Activated naive CD4-positive, alpha-beta T cell treated with Interleukin-2 at 50 U/mL for 16 hours (primary cell): Measurements from ENCODE around the gene ACP4.
"Not testable (repeated sequence)": the region's sequence is repeated elsewhere in the genome, so short reads cannot be mapped to it uniquely, and the experiment has no call there.

ENCODE experiments used
- DNase-seq: peaks from one replicate; pipeline ENCODE4 v3.0.0-alpha.2; 2020

The ACP4 gene

GRCh38 chr19:50790396-50790795, at the start of gene ACP4:
ACP4 (plus strand) TSS chr19:50790415; CDS start chr19:50790415, 0 bp downstream.
- DNase-seq = no peak

GRCh38 chr19:50741179-50741933, 48.9 kb upstream of the ACP4 start:
- no peak for DNase-seq

GRCh38 chr19:50743537-50743936, 46.7 kb upstream of the ACP4 start:
- DNase-seq = no peak

- DNase-seq = no peak
These were observed 45.0 kb upstream of the ACP4 start for GRCh38 chr19:50745221-50745620.

GRCh38 chr19:50747141-50747540, 43.1 kb upstream of the ACP4 start:
- DNase-seq = not testable (repeated sequence)

- DNase-seq = no peak
These were observed 40.7 kb upstream of the ACP4 start for GRCh38 chr19:50749490-50749889.

- DNase-seq = no peak
These were observed 40.2 kb upstream of the ACP4 start for GRCh38 chr19:50750010-50750409.

- DNase-seq = no peak
These were observed 36.3 kb upstream of the ACP4 start for GRCh38 chr19:50753879-50754278.

- DNase-seq = not testable (repeated sequence)
These were observed 34.0 kb upstream of the ACP4 start for GRCh38 chr19:50756244-50756643.

- DNase-seq = not testable (repeated sequence)
These were observed 32.6 kb upstream of the ACP4 start for GRCh38 chr19:50757624-50758023.

- DNase-seq = not testable (repeated sequence)
These were observed 31.1 kb upstream of the ACP4 start for GRCh38 chr19:50759076-50759475.

GRCh38 chr19:50759886-50760285, 30.3 kb upstream of the ACP4 start:
- no peak for DNase-seq

GRCh38 chr19:50761501-50761900, 28.7 kb upstream of the ACP4 start:
- not testable (repeated sequence) for DNase-seq

- not testable (repeated sequence) for DNase-seq
These were observed 26.7 kb upstream of the ACP4 start for GRCh38 chr19:50763521-50763920.

- no peak for DNase-seq
These were observed 25.8 kb upstream of the ACP4 start for GRCh38 chr19:50764409-50764808.

- not testable (repeated sequence) for DNase-seq
These were observed 23.5 kb upstream of the ACP4 start for GRCh38 chr19:50766746-50767145.

GRCh38 chr19:50767263-50767662, 23.0 kb upstream of the ACP4 start:
- DNase-seq = not testable (repeated sequence)

- no peak for DNase-seq
These were observed 21.9 kb upstream of the ACP4 start for GRCh38 chr19:50768277-50768676.

GRCh38 chr19:50770164-50770563, 20.1 kb upstream of the ACP4 start, which contains the start of gene GPR32:
GPR32 (plus strand) TSS chr19:50770464; CDS start chr19:50770601, 137 bp downstream.
- not testable (repeated sequence) for DNase-seq

- DNase-seq = no peak
These were observed 19.3 kb upstream of the ACP4 start for GRCh38 chr19:50770888-50771287.

GRCh38 chr19:50772476-50772875, 17.7 kb upstream of the ACP4 start:
- no peak for DNase-seq

- not testable (repeated sequence) for DNase-seq
These were observed 17.3 kb upstream of the ACP4 start for GRCh38 chr19:50772912-50773311.

GRCh38 chr19:50773454-50773853, 16.8 kb upstream of the ACP4 start:
- not testable (repeated sequence) for DNase-seq

GRCh38 chr19:50776131-50776530, 14.1 kb upstream of the ACP4 start:
- DNase-seq = no peak

GRCh38 chr19:50777261-50777660, 13.0 kb upstream of the ACP4 start:
- no peak for DNase-seq
